ENCODE measurements around the gene CLASP1. TPM values are rescaled to one million over a fixed set of nuclear protein-coding genes. Genes with fewer than 3 reads are reported as not detected.

The CLASP1 gene
- total and polyA plus RNA-seq, 2 experiments from 2014 or later: 16.6 to 56.3 TPM

DNA sequence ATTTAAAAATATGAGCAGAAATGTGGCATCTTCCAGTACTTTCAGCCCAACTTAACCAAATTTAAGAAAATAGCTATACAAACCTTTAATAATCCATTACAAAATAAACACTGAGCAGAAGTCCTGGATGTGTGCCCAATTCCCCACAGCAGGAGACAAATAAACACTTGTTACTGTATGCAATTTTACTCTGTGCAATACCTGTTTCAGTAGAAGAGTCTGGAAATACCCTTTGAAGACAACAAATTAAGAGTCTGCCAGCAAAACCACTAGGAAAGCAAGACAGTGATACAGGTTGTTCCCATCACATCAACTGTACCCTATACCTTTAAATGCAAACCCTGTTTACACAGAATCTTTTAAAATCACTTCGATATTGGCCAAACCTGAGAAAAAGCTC is 160.0 kb downstream of the CLASP1 start (continued):
- TF ChIP-seq, protein P1, sequence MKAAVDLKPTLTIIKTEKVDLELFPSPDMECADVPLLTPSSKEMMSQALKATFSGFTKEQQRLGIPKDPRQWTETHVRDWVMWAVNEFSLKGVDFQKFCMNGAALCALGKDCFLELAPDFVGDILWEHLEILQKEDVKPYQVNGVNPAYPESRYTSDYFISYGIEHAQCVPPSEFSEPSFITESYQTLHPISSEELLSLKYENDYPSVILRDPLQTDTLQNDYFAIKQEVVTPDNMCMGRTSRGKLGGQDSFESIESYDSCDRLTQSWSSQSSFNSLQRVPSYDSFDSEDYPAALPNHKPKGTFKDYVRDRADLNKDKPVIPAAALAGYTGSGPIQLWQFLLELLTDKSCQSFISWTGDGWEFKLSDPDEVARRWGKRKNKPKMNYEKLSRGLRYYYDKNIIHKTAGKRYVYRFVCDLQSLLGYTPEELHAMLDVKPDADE (IDR thresholded peaks at IDR 0.05): no peak
- TF ChIP-seq EZH2phosphoT487 (IDR thresholded peaks at IDR 0.05; ENCODE audit: unreplicated experiment) (no peak), CREB1 (CRISPR knock-in tag; IDR thresholded peaks at IDR 0.05; ENCODE audit: low read depth) (no peak), JUNB (IDR thresholded peaks at IDR 0.05; ENCODE audit: unreplicated experiment) (no peak), EZH2 (IDR thresholded peaks at IDR 0.05; ENCODE audit: low read depth, unreplicated experiment) (no peak), NANOG (IDR thresholded peaks at IDR 0.05; ENCODE audit: borderline replicate concordance) (no peak), POLR2AphosphoS5 (IDR thresholded peaks at IDR 0.05; ENCODE audit: low read depth) (no peak), STAT1 (IDR thresholded peaks at IDR 0.05; ENCODE audit: unreplicated experiment) (no peak)

DNA sequence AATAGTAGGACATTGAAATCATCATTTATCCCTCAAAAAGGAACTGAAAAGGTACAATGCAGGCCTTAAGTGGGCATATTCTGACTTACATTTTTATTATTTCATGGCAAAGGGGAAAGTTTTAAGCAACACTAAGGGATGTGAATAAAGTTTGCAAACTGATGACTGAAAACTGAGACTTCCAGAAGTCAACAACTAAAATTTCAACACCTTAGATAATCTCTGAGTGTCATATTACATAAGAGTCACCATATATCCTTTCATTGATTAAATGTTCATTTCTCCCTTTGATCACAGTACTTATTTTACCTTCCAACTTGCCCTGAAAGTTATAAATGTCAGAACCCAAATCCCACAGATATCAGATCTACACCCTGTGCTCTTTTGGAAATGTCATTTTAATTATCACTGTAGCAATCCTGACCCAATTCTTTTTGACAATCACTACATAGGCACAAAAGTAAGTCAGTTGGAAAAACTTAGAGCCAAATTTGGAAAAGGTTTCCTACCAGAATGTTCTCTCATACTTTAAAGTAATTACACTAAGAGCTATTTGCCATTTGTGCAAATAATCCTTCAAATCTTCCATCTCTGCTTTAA is 163.0 kb downstream of the CLASP1 start:
- H3K27me3 ChIP-seq (ENCODE audit: insufficient read depth): no peaks in the 10 kb centered on the region
- no peaks in the 10 kb centered on the region for H3F3A ChIP-seq (replicated peaks; ENCODE audit: low read depth)
- H2AFZ ChIP-seq: no peak overlapping the region
- peaks cover 52% of the 10 kb centered on the region for H3K79me2 ChIP-seq (replicated peaks; ENCODE audit: insufficient read depth)
- H3K4me3 ChIP-seq: no peak overlapping the region
- no peak overlapping the region for H3K27ac Mint-ChIP-seq
- peaks cover 7% of the 10 kb centered on the region; the same call in 1 of the 2 replicates for H3K9me2 ChIP-seq (ENCODE audit: insufficient read depth)
- no peaks in the 10 kb centered on the region for H3K9me3 Mint-ChIP-seq
- no peak overlapping the region for H3K27ac ChIP-seq (ENCODE audit: low read depth)
- ATAC-seq (no peak), DNase-seq (ENCODE audit: low spot score) (no peak)
- no peak overlapping the region for H3K4me3 Mint-ChIP-seq
- H3K4me2 ChIP-seq: no peak overlapping the region
- H4K20me1 ChIP-seq (replicated peaks; ENCODE audit: insufficient read depth): peaks cover 5% of the 10 kb centered on the region; the same call in 1 of the 2 replicates
- no peaks in the 10 kb centered on the region for H3K27me3 Mint-ChIP-seq (ENCODE audit: insufficient read depth, low read depth, poor library complexity)
- H3K4me1 Mint-ChIP-seq: peaks cover 31% of the 10 kb centered on the region
- H3K4me1 ChIP-seq (ENCODE audit: insufficient read depth): peaks cover 28% of the 10 kb centered on the region
- H3K36me3 Mint-ChIP-seq (ENCODE audit: low read depth): no peaks in the 10 kb centered on the region
- H3K36me3 ChIP-seq (ENCODE audit: insufficient read depth): no peaks in the 10 kb centered on the region
- no peak for TF ChIP-seq ZNF114 (CRISPR knock-in tag; IDR thresholded peaks at IDR 0.05)
- no peak for TF ChIP-seq JUNB (IDR thresholded peaks at IDR 0.05; ENCODE audit: unreplicated experiment)
- TF ChIP-seq NANOG (IDR thresholded peaks at IDR 0.05; ENCODE audit: borderline replicate concordance): no peak
- no peak for TF ChIP-seq ZNF331 (CRISPR knock-in tag; IDR thresholded peaks at IDR 0.05; ENCODE audit: low read depth)
- TF ChIP-seq POLR2AphosphoS5 (IDR thresholded peaks at IDR 0.05; ENCODE audit: low read depth): no peak
- TF ChIP-seq CREB1 (CRISPR knock-in tag; IDR thresholded peaks at IDR 0.05; ENCODE audit: low read depth): no peak
- TF ChIP-seq, protein P2, sequence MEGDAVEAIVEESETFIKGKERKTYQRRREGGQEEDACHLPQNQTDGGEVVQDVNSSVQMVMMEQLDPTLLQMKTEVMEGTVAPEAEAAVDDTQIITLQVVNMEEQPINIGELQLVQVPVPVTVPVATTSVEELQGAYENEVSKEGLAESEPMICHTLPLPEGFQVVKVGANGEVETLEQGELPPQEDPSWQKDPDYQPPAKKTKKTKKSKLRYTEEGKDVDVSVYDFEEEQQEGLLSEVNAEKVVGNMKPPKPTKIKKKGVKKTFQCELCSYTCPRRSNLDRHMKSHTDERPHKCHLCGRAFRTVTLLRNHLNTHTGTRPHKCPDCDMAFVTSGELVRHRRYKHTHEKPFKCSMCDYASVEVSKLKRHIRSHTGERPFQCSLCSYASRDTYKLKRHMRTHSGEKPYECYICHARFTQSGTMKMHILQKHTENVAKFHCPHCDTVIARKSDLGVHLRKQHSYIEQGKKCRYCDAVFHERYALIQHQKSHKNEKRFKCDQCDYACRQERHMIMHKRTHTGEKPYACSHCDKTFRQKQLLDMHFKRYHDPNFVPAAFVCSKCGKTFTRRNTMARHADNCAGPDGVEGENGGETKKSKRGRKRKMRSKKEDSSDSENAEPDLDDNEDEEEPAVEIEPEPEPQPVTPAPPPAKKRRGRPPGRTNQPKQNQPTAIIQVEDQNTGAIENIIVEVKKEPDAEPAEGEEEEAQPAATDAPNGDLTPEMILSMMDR (conservative IDR thresholded peaks at IDR 0.05; ENCODE audit: low read depth in 2 of 2): no peak
- no peak for TF ChIP-seq EZH2phosphoT487 (IDR thresholded peaks at IDR 0.05; ENCODE audit: unreplicated experiment)
- TF ChIP-seq, protein P1 (IDR thresholded peaks at IDR 0.05): no peak
- TF ChIP-seq STAT1 (IDR thresholded peaks at IDR 0.05; ENCODE audit: unreplicated experiment): no peak
- TF ChIP-seq, protein P3, sequence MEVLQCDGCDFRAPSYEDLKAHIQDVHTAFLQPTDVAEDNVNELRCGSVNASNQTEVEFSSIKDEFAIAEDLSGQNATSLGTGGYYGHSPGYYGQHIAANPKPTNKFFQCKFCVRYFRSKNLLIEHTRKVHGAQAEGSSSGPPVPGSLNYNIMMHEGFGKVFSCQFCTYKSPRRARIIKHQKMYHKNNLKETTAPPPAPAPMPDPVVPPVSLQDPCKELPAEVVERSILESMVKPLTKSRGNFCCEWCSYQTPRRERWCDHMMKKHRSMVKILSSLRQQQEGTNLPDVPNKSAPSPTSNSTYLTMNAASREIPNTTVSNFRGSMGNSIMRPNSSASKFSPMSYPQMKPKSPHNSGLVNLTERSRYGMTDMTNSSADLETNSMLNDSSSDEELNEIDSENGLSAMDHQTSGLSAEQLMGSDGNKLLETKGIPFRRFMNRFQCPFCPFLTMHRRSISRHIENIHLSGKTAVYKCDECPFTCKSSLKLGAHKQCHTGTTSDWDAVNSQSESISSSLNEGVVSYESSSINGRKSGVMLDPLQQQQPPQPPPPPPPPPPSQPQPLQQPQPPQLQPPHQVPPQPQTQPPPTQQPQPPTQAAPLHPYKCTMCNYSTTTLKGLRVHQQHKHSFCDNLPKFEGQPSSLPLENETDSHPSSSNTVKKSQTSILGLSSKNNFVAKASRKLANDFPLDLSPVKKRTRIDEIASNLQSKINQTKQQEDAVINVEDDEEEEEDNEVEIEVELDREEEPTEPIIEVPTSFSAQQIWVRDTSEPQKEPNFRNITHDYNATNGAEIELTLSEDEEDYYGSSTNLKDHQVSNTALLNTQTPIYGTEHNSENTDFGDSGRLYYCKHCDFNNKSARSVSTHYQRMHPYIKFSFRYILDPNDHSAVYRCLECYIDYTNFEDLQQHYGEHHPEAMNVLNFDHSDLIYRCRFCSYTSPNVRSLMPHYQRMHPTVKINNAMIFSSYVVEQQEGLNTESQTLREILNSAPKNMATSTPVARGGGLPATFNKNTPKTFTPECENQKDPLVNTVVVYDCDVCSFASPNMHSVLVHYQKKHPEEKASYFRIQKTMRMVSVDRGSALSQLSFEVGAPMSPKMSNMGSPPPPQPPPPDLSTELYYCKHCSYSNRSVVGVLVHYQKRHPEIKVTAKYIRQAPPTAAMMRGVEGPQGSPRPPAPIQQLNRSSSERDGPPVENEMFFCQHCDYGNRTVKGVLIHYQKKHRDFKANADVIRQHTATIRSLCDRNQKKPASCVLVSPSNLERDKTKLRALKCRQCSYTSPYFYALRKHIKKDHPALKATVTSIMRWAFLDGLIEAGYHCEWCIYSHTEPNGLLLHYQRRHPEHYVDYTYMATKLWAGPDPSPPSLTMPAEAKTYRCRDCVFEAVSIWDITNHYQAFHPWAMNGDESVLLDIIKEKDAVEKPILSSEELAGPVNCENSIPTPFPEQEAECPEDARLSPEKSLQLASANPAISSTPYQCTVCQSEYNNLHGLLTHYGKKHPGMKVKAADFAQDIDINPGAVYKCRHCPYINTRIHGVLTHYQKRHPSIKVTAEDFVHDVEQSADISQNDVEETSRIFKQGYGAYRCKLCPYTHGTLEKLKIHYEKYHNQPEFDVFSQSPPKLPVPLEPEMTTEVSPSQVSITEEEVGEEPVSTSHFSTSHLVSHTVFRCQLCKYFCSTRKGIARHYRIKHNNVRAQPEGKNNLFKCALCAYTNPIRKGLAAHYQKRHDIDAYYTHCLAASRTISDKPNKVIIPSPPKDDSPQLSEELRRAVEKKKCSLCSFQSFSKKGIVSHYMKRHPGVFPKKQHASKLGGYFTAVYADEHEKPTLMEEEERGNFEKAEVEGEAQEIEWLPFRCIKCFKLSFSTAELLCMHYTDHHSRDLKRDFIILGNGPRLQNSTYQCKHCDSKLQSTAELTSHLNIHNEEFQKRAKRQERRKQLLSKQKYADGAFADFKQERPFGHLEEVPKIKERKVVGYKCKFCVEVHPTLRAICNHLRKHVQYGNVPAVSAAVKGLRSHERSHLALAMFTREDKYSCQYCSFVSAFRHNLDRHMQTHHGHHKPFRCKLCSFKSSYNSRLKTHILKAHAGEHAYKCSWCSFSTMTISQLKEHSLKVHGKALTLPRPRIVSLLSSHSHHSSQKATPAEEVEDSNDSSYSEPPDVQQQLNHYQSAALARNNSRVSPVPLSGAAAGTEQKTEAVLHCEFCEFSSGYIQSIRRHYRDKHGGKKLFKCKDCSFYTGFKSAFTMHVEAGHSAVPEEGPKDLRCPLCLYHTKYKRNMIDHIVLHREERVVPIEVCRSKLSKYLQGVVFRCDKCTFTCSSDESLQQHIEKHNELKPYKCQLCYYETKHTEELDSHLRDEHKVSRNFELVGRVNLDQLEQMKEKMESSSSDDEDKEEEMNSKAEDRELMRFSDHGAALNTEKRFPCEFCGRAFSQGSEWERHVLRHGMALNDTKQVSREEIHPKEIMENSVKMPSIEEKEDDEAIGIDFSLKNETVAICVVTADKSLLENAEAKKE (CRISPR knock-in tag; IDR thresholded peaks at IDR 0.05): no peak
- no peak for TF ChIP-seq EZH2 (IDR thresholded peaks at IDR 0.05; ENCODE audit: low read depth, unreplicated experiment)
